H9 (cell line): ENCODE results near the gene ALDH2. TPM values are rescaled to one million over a fixed set of nuclear protein-coding genes. Genes with fewer than 3 reads are reported as not detected.

Source experiments
- DNase-seq: peaks from one replicate; pipeline ENCODE4 v3.0.0-alpha.2; 2017
- H2AFZ ChIP-seq: one replicate; pipeline ENCODE4 v1.6.1; 2013; ENCODE audit warnings: mild to moderate bottlenecking, low read length, control low read depth, moderate library complexity
- H2AK5ac ChIP-seq: 2 replicates; pipeline ENCODE4 v1.6.1; 2013; ENCODE audit warnings: low read length, control low read depth, mixed read lengths; ENCODE audit not compliant: insufficient read length
- H2BK120ac ChIP-seq: one replicate; pipeline ENCODE4 v1.6.1; 2013; ENCODE audit warnings: low read depth, mild to moderate bottlenecking, low read length, control low read depth, inconsistent platforms; ENCODE audit not compliant: poor library complexity, severe bottlenecking
- H2BK12ac ChIP-seq: 2 replicates; pipeline ENCODE4 v1.6.1; 2013; ENCODE audit warnings: low read length, control low read depth, mixed read lengths, low read depth; ENCODE audit not compliant: insufficient read length
- H2BK15ac ChIP-seq: 2 replicates; pipeline ENCODE4 v1.6.1; 2013; ENCODE audit warnings: low read depth, low read length, control low read depth
- H2BK20ac ChIP-seq: one replicate; pipeline ENCODE4 v1.6.1; 2013; ENCODE audit warnings: low read depth, mild to moderate bottlenecking, low read length, control low read depth, inconsistent platforms; ENCODE audit not compliant: poor library complexity, severe bottlenecking
- H2BK5ac ChIP-seq: 2 replicates; pipeline ENCODE4 v1.6.1; 2013; ENCODE audit warnings: low read length, control low read depth, mixed read lengths; ENCODE audit not compliant: insufficient read length
- H3K14ac ChIP-seq: 2 replicates; pipeline ENCODE4 v1.6.1; 2013; ENCODE audit warnings: low read length, control low read depth; ENCODE audit not compliant: insufficient read depth
- H3K18ac ChIP-seq: 2 replicates; pipeline ENCODE4 v1.6.1; 2013; ENCODE audit warnings: low read depth, mild to moderate bottlenecking, mixed read lengths, low read length, control low read depth; ENCODE audit not compliant: insufficient read length
- H3K23ac ChIP-seq: 2 replicates; pipeline ENCODE4 v1.6.1; 2013; ENCODE audit warnings: low read length, control low read depth, mixed read lengths, low read depth; ENCODE audit not compliant: insufficient read length
- H3K23me2 ChIP-seq: 2 replicates; pipeline ENCODE4 v1.6.1; 2013; ENCODE audit warnings: low read depth, mild to moderate bottlenecking, mixed read lengths, low read length, control low read depth; ENCODE audit not compliant: insufficient read length, poor library complexity, severe bottlenecking
- H3K27ac ChIP-seq: 2 replicates; pipeline ENCODE4 v1.5.1; 2013; ENCODE audit warnings: low read length, control low read depth, mixed read lengths, low read depth; ENCODE audit not compliant: insufficient read length
- H3K27me3 ChIP-seq: 2 replicates; pipeline ENCODE4 v1.6.1; 2013; ENCODE audit warnings: low read length, control low read depth, inconsistent platforms; ENCODE audit not compliant: insufficient read depth
- H3K4ac ChIP-seq: 2 replicates; pipeline ENCODE4 v1.6.1; 2013; ENCODE audit warnings: low read depth, mild to moderate bottlenecking, control low read depth, inconsistent platforms, low read length, moderate library complexity
- H3K4me1 ChIP-seq: 2 replicates; pipeline ENCODE4 v1.6.1; 2013; ENCODE audit warnings: low read length, control low read depth, inconsistent platforms; ENCODE audit not compliant: insufficient read depth
- H3K4me2 ChIP-seq: 2 replicates; pipeline ENCODE4 v1.6.1; 2013; ENCODE audit warnings: low read length, control low read depth, mixed read lengths; ENCODE audit not compliant: insufficient read length, insufficient read depth
- H3K56ac ChIP-seq: 2 replicates; pipeline ENCODE4 v1.6.1; 2013; ENCODE audit warnings: low read depth, mild to moderate bottlenecking, mixed read lengths, low read length, control low read depth; ENCODE audit not compliant: insufficient read length
- H3K79me1 ChIP-seq: 2 replicates; pipeline ENCODE4 v1.6.1; 2013; ENCODE audit warnings: low read depth, mild to moderate bottlenecking, moderate library complexity, low read length, control low read depth, inconsistent platforms; ENCODE audit not compliant: insufficient read depth, poor library complexity, severe bottlenecking
- H3K79me2 ChIP-seq: 2 replicates; pipeline ENCODE4 v1.6.1; 2013; ENCODE audit warnings: low read length, control low read depth, inconsistent platforms; ENCODE audit not compliant: insufficient read depth
- H3K9ac ChIP-seq: 2 replicates; pipeline ENCODE4 v1.6.1; 2013; ENCODE audit warnings: low read length, control low read depth, mixed read lengths; ENCODE audit not compliant: insufficient read length; ENCODE audit errors: extremely low read depth
- H3K9me3 ChIP-seq: one replicate; pipeline ENCODE4 v1.6.1; 2013; ENCODE audit warnings: low read depth, low read length, inconsistent platforms; ENCODE audit not compliant: control insufficient read depth
- H3T11ph ChIP-seq: one replicate; pipeline ENCODE4 v1.6.1; 2013; ENCODE audit warnings: mild to moderate bottlenecking, low read length, control low read depth, inconsistent platforms
- H4K20me1 ChIP-seq: one replicate; pipeline ENCODE4 v1.6.1; 2013; ENCODE audit not compliant: control insufficient read depth, insufficient read length, insufficient read depth
- H4K5ac ChIP-seq: 2 replicates; pipeline ENCODE4 v1.6.1; 2013; ENCODE audit warnings: low read depth, mild to moderate bottlenecking, mixed read lengths, low read length, control low read depth; ENCODE audit not compliant: insufficient read length
- H4K8ac ChIP-seq: replicated peaks from 2 replicates; pipeline ENCODE4 v1.6.1; 2013; ENCODE audit warnings: low read length, control low read depth, mixed read lengths, low read depth; ENCODE audit not compliant: insufficient read length
- H4K91ac ChIP-seq: 2 replicates; pipeline ENCODE4 v1.6.1; 2013; ENCODE audit warnings: low read depth, mild to moderate bottlenecking, moderate library complexity, mixed read lengths, low read length, control low read depth; ENCODE audit not compliant: insufficient read length
- H3K27ac Mint-ChIP-seq, 3 experiments: 2 replicates in 2 of 3; 3 replicates in 1 of 3; pipeline ENCODE4 v1.8.0; 2020 to 2021; ENCODE audit warnings: mixed read lengths in 3 of 3, mild to moderate bottlenecking in 1 of 3, moderate library complexity in 1 of 3
- H3K27me3 Mint-ChIP-seq: 2 replicates; pipeline ENCODE4 v1.8.0; 2021; ENCODE audit warnings: low read depth, mild to moderate bottlenecking, moderate library complexity, mixed read lengths
- H3K36me3 Mint-ChIP-seq, 3 experiments: 2 replicates in 2 of 3; 3 replicates in 1 of 3; pipeline ENCODE4 v1.8.0; 2020 to 2021; ENCODE audit warnings: low read depth in 3 of 3, mixed read lengths in 3 of 3; ENCODE audit not compliant: insufficient read depth in 1 of 3
- H3K4me1 Mint-ChIP-seq, 2 experiments: 2 replicates each; pipeline ENCODE4 v1.8.0; 2020; ENCODE audit warnings: mixed read lengths in 2 of 2
- H3K4me3 Mint-ChIP-seq, 2 experiments: 2 replicates in 1 of 2; 3 replicates in 1 of 2; pipeline ENCODE4 v1.8.0; 2020 to 2021; ENCODE audit warnings: mild to moderate bottlenecking in 2 of 2, mixed read lengths in 2 of 2, moderate library complexity in 1 of 2
- H3K9me3 Mint-ChIP-seq, 2 experiments: 2 replicates in 1 of 2; 3 replicates in 1 of 2; pipeline ENCODE4 v1.8.0; 2020; ENCODE audit warnings: mild to moderate bottlenecking in 2 of 2, mixed read lengths in 2 of 2, moderate library complexity in 1 of 2
- WGBS: extraction: QIAGEN DNeasy Blood & Tissue Kit; methylation state at CpG from one replicate; pipeline ENCODE4 v1.1.7; 2013; ENCODE audit warnings: missing lambda C conversion rate, low lambda C conversion rate, mixed read lengths; ENCODE audit not compliant: insufficient read length; ENCODE audit errors: extremely low coverage; 5-methylcytosine and 5-hydroxymethylcytosine counted together
- total RNA-seq: library from RNA; stranded (reverse); gene quantifications from 2 replicates; pipeline ENCODE4 v1.2.1, GENCODE V29; 2021
- TF ChIP-seq, protein P1 (sequence below): fragments of 200-600 bp; sonication (generic); conservative IDR thresholded peaks from 3 replicates; pipeline ENCODE4 v1.8.0; 2021; ENCODE audit warnings: antibody characterized with exemption, mild to moderate bottlenecking

The ALDH2 gene
- total RNA-seq, 1 experiment from 2014 or later = 44.0 TPM

DNA sequence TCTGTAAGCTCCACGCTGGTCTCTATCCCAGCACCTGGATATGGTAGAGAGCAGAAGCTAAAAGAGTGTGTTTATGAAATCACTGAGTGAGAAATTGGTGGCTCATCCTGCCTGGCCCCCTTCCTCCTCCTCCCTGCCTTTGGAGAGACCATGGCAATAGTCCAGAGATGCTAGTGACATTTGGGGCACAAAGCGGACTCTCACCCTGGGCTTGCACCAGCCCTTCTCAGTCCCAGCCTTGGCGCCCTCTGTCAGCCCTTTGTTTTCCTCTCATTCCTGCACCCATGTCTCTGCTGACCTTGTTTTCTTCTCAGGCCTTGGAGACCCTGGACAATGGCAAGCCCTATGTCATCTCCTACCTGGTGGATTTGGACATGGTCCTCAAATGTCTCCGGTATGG is 18.2 kb downstream of the ALDH2 start:
- H3K4me2 ChIP-seq = no peak overlapping the region
- TF ChIP-seq, protein P1, sequence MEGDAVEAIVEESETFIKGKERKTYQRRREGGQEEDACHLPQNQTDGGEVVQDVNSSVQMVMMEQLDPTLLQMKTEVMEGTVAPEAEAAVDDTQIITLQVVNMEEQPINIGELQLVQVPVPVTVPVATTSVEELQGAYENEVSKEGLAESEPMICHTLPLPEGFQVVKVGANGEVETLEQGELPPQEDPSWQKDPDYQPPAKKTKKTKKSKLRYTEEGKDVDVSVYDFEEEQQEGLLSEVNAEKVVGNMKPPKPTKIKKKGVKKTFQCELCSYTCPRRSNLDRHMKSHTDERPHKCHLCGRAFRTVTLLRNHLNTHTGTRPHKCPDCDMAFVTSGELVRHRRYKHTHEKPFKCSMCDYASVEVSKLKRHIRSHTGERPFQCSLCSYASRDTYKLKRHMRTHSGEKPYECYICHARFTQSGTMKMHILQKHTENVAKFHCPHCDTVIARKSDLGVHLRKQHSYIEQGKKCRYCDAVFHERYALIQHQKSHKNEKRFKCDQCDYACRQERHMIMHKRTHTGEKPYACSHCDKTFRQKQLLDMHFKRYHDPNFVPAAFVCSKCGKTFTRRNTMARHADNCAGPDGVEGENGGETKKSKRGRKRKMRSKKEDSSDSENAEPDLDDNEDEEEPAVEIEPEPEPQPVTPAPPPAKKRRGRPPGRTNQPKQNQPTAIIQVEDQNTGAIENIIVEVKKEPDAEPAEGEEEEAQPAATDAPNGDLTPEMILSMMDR = no peak
- Mint-ChIP-seq H3K27me3 (no peaks in the 10 kb centered on the region), H3K27ac (no peak overlapping the region), H3K36me3 (peaks cover 26 to 64% (median 53%) of the 10 kb centered on the region in 3 experiments; a peak in 6 of 7 replicates), H3K4me3 (no peak overlapping the region), H3K4me1 (no peaks in the 10 kb centered on the region), H3K9me3 (no peaks in the 10 kb centered on the region)
- H3K4me1 ChIP-seq = no peaks in the 10 kb centered on the region; the same call in 1 of the 2 replicates
- H4K20me1 ChIP-seq = no peaks in the 10 kb centered on the region
- H2AK5ac ChIP-seq = no peak overlapping the region
- H3T11ph ChIP-seq = no peak overlapping the region
- no peaks in the 10 kb centered on the region for H3K79me1 ChIP-seq
- no peak for DNase-seq
- no peak overlapping the region for H4K5ac ChIP-seq
- no peak overlapping the region for H2BK5ac ChIP-seq
- H3K23ac ChIP-seq = no peak overlapping the region
- no peak overlapping the region for H2BK20ac ChIP-seq
- no peak overlapping the region for H2BK120ac ChIP-seq
- no peak overlapping the region for H4K91ac ChIP-seq
- WGBS = no CpG with 5 or more reads among the region's 4 CpGs
- H3K9ac ChIP-seq = no peak overlapping the region
- no peaks in the 10 kb centered on the region for H3K23me2 ChIP-seq
- H2BK12ac ChIP-seq = no peak overlapping the region
- no peak overlapping the region for H3K14ac ChIP-seq
- H3K4ac ChIP-seq = no peak overlapping the region
- H3K9me3 ChIP-seq = no peaks in the 10 kb centered on the region
- H4K8ac ChIP-seq = no peak overlapping the region
- no peak overlapping the region for H2BK15ac ChIP-seq
- no peak overlapping the region for H2AFZ ChIP-seq
- 0 out of 2 replicates have a peak, but pooled peaks cover 2% of the 10 kb centered on the region for H3K79me2 ChIP-seq
- H3K56ac ChIP-seq = no peak overlapping the region
- no peaks in the 10 kb centered on the region for H3K27me3 ChIP-seq
- H3K18ac ChIP-seq = no peak overlapping the region
- no peak overlapping the region for H3K27ac ChIP-seq
